Measurements from ENCODE around the gene SYK.
A peak's percentile ranks its signal among the peaks of the same experiment; 100 is the strongest.

The SYK gene

GRCh38 chr9:90830977-90831376, 29.4 kb downstream of the SYK start:
- no peak overlapping the region for H3K4me3 ChIP-seq (ENCODE audit: low read depth, low read length)
- no peak overlapping the region for H3K27ac ChIP-seq
- H3K9me3 ChIP-seq (ENCODE audit: severe bottlenecking), result no peaks in the 10 kb centered on the region
- H3K27me3 ChIP-seq (ENCODE audit: insufficient read depth, low read depth, severe bottlenecking), result no peaks in the 10 kb centered on the region
- peaks cover 64% of the 10 kb centered on the region for H3K36me3 ChIP-seq
- no peak for DNase-seq
- no peak for TF ChIP-seq CTCF (IDR thresholded peaks at IDR 0.05; ENCODE audit: low read depth, low read length)

DNA sequence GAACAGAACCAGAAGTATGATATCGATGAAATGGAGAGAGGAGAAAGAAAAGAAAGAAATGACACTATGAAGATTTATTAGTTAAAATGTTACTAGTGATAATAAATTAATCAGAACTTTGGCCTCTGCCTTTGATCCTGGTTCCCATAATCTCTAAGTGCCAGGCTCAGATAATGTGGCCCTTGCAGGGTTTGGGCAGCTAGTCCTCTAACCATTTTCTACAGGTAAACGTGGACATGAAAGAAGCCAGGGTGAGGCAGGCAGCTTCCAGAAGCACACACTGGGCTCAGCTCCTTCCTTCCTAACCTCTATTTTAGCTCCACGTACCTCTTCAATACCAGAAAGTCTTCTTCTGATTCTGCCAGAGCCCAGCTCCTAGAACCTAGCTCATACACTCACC, 30.6 kb downstream of the SYK start:
- peaks cover 63% of the 10 kb centered on the region for H3K36me3 ChIP-seq
- H3K9me3 ChIP-seq (ENCODE audit: severe bottlenecking), result no peaks in the 10 kb centered on the region
- no peak overlapping the region for H3K4me3 ChIP-seq (ENCODE audit: low read depth, low read length)
- no peak for DNase-seq
- TF ChIP-seq CTCF (IDR thresholded peaks at IDR 0.05; ENCODE audit: low read depth, low read length), result no peak
- no peak overlapping the region for H3K27ac ChIP-seq
- no peaks in the 10 kb centered on the region for H3K27me3 ChIP-seq (ENCODE audit: insufficient read depth, low read depth, severe bottlenecking)

GRCh38 chr9:90834828-90835595, 33.4 kb downstream of the SYK start:
- TF ChIP-seq CTCF (IDR thresholded peaks at IDR 0.05; ENCODE audit: low read depth, low read length), result peak; percentile 44
- Histone ChIP-seq H3K9me3 (ENCODE audit: severe bottlenecking) (no peaks in the 10 kb centered on the region), H3K27ac (no peak overlapping the region), H3K27me3 (ENCODE audit: insufficient read depth, low read depth, severe bottlenecking) (no peaks in the 10 kb centered on the region), H3K36me3 (peaks cover 78% of the 10 kb centered on the region), H3K4me3 (ENCODE audit: low read depth, low read length) (no peak overlapping the region)
- DNase-seq, result peak; percentile 38

GRCh38 chr9:90836411-90837080, 34.9 kb downstream of the SYK start:
- H3K36me3 ChIP-seq, result peaks cover 74% of the 10 kb centered on the region
- H3K4me3 ChIP-seq (ENCODE audit: low read depth, low read length), result no peak overlapping the region
- no peak for DNase-seq
- no peaks in the 10 kb centered on the region for H3K9me3 ChIP-seq (ENCODE audit: severe bottlenecking)
- no peak overlapping the region for H3K27ac ChIP-seq
- TF ChIP-seq CTCF (IDR thresholded peaks at IDR 0.05; ENCODE audit: low read depth, low read length), result no peak
- no peaks in the 10 kb centered on the region for H3K27me3 ChIP-seq (ENCODE audit: insufficient read depth, low read depth, severe bottlenecking)

GRCh38 chr9:90838098-90838497, 36.5 kb downstream of the SYK start:
- Histone ChIP-seq H3K9me3 (ENCODE audit: severe bottlenecking) (no peaks in the 10 kb centered on the region), H3K27ac (no peak overlapping the region), H3K36me3 (peaks cover 61% of the 10 kb centered on the region), H3K4me3 (ENCODE audit: low read depth, low read length) (no peak overlapping the region), H3K27me3 (ENCODE audit: insufficient read depth, low read depth, severe bottlenecking) (no peaks in the 10 kb centered on the region)
- DNase-seq, result no peak
- TF ChIP-seq CTCF (IDR thresholded peaks at IDR 0.05; ENCODE audit: low read depth, low read length), result peak; percentile 23; the same call in 1 of the 2 replicates

Data from WERI-Rb-1 (cell line).